Activated naive CD4-positive, alpha-beta T cell treated with anti-CD3 and anti-CD28 coated beads for 36 hours (primary cell): Measurements from ENCODE around the gene KIAA1143. TPM values are rescaled to one million over a fixed set of nuclear protein-coding genes. Genes with fewer than 3 reads are reported as not detected.

Experiments
- CTCF ChIA-PET: fragments of 350-600 bp; sonication (Branson Sonifier 250); formaldehyde crosslinking; loops from one replicate; lab custom pipeline; 2021; ENCODE audit warnings: antibody characterized with exemption; lab: Charles Lee
- DNase-seq: peaks from one replicate; pipeline ENCODE4 v3.0.0-alpha.2; 2020
- H3K27ac Mint-ChIP-seq: one replicate; pipeline ENCODE4 v1.8.0; 2021; ENCODE audit warnings: mild to moderate bottlenecking, mixed read lengths
- H3K27me3 Mint-ChIP-seq: one replicate; pipeline ENCODE4 v1.8.0; 2021; ENCODE audit warnings: low read depth, mixed read lengths
- H3K36me3 Mint-ChIP-seq: one replicate; pipeline ENCODE4 v1.8.0; 2021; ENCODE audit warnings: low read depth, mixed read lengths
- H3K4me1 Mint-ChIP-seq: one replicate; pipeline ENCODE4 v1.8.0; 2021; ENCODE audit warnings: low read depth, mixed read lengths
- H3K4me3 Mint-ChIP-seq: one replicate; pipeline ENCODE4 v1.8.0; 2021; ENCODE audit warnings: mild to moderate bottlenecking, moderate library complexity, mixed read lengths
- H3K9me3 Mint-ChIP-seq: one replicate; pipeline ENCODE4 v1.8.0; 2021; ENCODE audit warnings: mixed read lengths
- intact Hi-C: fragments of 100-400 bp; cut with micrococcal nuclease; formaldehyde crosslinking; loops from one replicate; pipeline ENCODE4 v1.15.1; 2023
- total RNA-seq, 2 experiments: library from RNA; stranded (reverse); gene quantifications; one replicate each; pipeline ENCODE4 v1.2.3, GENCODE V29; 2021

The KIAA1143 gene
- total RNA-seq, 2 experiments from 2014 or later: 29.1 to 35.9 TPM

DNA sequence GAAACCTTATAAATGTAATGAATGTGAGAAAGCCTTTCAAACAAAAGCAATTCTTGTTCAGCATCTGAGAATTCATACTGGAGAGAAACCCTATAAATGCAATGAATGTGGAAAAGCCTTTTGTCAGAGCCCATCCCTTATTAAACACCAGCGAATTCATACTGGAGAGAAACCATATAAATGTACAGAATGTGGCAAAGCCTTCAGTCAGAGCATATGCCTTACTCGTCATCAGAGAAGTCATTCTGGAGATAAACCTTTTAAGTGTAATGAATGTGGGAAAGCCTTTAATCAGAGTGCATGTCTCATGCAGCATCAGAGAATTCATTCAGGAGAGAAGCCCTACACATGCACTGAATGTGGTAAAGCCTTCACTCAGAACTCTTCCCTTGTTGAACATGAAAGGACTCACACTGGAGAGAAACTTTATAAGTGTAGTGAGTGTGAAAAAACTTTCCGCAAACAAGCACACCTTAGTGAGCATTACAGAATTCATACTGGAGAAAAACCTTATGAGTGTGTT lies 26.7 kb downstream of the KIAA1143 start:
- H3K9me3 Mint-ChIP-seq: peaks cover 60% of the 10 kb centered on the region
- no peak for DNase-seq
- no peak overlapping the region for H3K4me3 Mint-ChIP-seq
- H3K4me1 Mint-ChIP-seq: peaks cover 4% of the 10 kb centered on the region
- CTCF ChIA-PET: no interaction called here
- no peaks in the 10 kb centered on the region for H3K27me3 Mint-ChIP-seq
- H3K36me3 Mint-ChIP-seq: peaks cover 56% of the 10 kb centered on the region
- intact Hi-C loops: no loop called here
- H3K27ac Mint-ChIP-seq: no peak overlapping the region

DNA sequence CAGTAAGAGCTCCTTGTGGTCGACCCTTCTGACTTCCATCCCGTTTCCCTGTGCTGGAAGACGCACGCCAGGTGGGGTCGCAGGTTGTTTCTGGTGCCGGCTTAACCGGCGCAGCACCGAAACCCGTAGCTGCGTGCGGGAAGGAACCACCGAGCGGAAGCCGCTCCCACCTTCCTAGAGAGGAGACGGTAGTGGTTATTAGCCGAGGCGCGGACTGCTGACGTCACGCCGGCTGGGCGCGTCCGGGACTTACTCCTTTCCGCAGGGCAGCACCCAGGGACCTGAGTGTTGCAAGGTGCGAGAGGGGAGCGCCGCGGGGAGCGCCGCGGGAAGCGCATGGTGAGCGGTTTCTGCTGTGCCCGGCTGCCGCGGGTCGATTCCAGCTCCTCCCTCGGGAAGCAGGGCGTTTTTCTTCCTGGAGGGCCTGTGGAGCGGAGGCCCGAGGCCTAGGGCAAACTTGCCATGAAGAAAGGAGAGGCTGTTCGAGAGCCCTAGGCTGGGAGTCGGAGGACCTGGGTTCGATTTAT lies 32.0 kb downstream of the KIAA1143 start, which contains the start of gene ZNF501:
TSS of gene ZNF501 (plus strand) at position 252 of the 527 bp plus-strand sequence. CDS start 4,787 bp downstream, outside the sequence.
- Mint-ChIP-seq H3K4me3 (peak within 1 kb of the TSS; percentile 90), H3K9me3 (peaks cover 55% of the 10 kb centered on the region), H3K27ac (peak within 1 kb of the TSS; percentile 73), H3K27me3 (no peaks in the 10 kb centered on the region), H3K36me3 (peaks cover 55% of the 10 kb centered on the region), H3K4me1 (peaks cover 9% of the 10 kb centered on the region)
- intact Hi-C loops: loop anchor here (1.0 to 2.0 kb wide), 5 partner anchors 17 to 391 kb away; partner anchors contain the start of genes KIAA1143, KIF15, TCAIM and ZNF35
- CTCF ChIA-PET: interaction anchor here (0.8 to 1.7 kb wide), 2 partner anchors 10 to 18 kb away, joined by 3 to 7 read pairs; partner anchors contain the start of gene ZNF502
- DNase-seq: peak; percentile 94

GRCh38 chr3:44722103-44722401 lies 39.4 kb downstream of the KIAA1143 start:
- CTCF ChIA-PET: no interaction called here

DNA sequence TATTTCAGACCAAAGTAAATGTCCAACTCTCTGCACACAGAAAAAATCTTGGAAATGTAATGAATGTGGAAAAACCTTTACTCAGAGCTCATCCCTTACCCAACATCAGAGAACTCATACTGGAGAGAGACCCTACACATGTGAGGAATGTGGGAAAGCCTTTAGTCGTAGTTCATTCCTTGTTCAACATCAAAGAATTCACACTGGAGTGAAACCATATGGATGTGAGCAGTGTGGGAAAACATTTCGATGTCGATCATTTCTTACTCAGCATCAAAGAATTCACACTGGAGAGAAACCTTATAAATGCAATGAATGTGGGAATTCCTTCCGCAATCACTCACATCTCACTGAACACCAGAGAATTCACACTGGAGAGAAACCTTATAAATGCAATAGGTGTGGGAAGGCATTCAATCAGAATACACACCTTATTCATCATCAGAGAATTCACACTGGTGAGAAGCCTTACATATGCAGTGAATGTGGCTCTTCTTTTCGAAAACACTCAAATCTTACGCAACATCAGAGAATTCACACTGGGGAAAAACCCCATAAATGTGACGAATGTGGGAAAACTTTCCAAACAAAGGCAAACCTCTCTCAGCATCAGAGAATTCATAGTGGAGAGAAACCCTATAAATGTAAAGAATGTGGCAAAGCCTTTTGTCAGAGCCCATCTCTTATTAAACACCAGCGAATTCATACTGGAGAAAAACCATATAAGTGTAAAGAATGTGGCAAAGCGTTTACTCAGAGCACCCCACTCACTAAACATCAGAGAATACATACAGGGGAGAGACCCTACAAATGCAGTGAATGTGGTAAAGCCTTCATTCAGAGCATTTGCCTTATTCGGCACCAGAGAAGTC lies 40.0 kb downstream of the KIAA1143 start:
- intact Hi-C loops: no loop called here
- H3K36me3 Mint-ChIP-seq: peaks cover 64% of the 10 kb centered on the region
- no peak overlapping the region for H3K4me3 Mint-ChIP-seq
- CTCF ChIA-PET: no interaction called here
- DNase-seq: no peak
- H3K27me3 Mint-ChIP-seq: no peaks in the 10 kb centered on the region
- peaks cover 80% of the 10 kb centered on the region for H3K9me3 Mint-ChIP-seq
- H3K27ac Mint-ChIP-seq: no peak overlapping the region
- H3K4me1 Mint-ChIP-seq: no peaks in the 10 kb centered on the region

More at GRCh38 chr3:44722103-44722401, 39.4 kb downstream of the KIAA1143 start:
- Mint-ChIP-seq H3K27me3 (no peaks in the 10 kb centered on the region), H3K9me3 (peaks cover 76% of the 10 kb centered on the region), H3K4me1 (no peaks in the 10 kb centered on the region), H3K27ac (no peak overlapping the region), H3K36me3 (peaks cover 59% of the 10 kb centered on the region), H3K4me3 (no peak overlapping the region)
- no peak for DNase-seq
- intact Hi-C loops: no loop called here

DNA sequence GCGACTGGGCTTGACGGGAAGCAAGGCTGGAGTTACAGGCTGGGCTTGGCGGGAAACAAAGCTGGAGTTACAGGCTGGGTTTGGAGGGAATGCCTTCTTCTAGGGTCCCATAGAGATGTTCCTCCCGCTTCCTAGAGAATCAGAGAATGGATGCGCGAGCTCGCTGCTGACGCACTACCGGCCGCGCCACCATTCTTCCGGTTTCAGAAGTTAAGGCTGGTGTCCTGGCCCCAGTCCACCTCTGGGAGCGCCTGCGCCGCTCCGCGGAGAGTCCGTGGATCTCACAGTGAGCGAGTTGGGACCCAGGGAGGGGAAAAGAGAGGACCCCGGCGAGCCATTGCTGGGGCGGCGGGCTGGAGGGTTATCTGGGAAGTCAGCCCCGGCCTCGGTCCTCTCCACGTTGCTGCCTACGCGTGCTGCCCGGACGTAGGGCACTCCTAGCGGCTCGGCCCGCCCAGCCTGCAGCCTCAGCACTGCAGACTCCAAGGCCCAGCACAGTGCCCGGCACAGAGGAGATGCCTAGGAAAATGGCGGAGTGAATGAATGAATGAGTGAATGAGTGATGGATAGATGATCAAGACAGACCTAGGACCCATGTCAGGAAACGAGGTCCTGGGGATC lies 48.9 kb downstream of the KIAA1143 start, which contains the start of gene ZNF502:
TSS of gene ZNF502 (plus strand) at position 206 of the 621 bp plus-strand sequence. CDS start 7,602 bp downstream, outside the sequence.
- Mint-ChIP-seq H3K4me3 (peak within 1 kb of the TSS; percentile 81), H3K36me3 (peaks cover 48% of the 10 kb centered on the region), H3K27me3 (peaks cover 13% of the 10 kb centered on the region), H3K4me1 (peaks cover 15% of the 10 kb centered on the region), H3K9me3 (peaks cover 42% of the 10 kb centered on the region), H3K27ac (peak within 1 kb of the TSS; percentile 60)
- CTCF ChIA-PET: interaction anchor here (1.2 to 1.4 kb wide), 2 partner anchors 17 to 52 kb away, joined by 3 read pairs; partner anchors contain the start of gene ZNF501
- DNase-seq: peak; percentile 72
- intact Hi-C loops: loop anchor here (1.0 to 5.0 kb wide), 2 partner anchors 17 to 85 kb away; partner anchors contain the start of genes ZNF197 and ZNF501

Other genes starting within 250 kb of the KIAA1143 start
- 1 to 10 TPM; 1.5 to 1.7 TPM for gene ZKSCAN7, start 206.4 kb downstream of the KIAA1143 start, total RNA-seq
- gene ZNF660, start 176.7 kb downstream of the KIAA1143 start, total RNA-seq: under 1 TPM; 0.22 to 0.48 TPM
- 1 to 10 TPM; 7.7 to 8.4 TPM for gene ZNF197, start 136.6 kb downstream of the KIAA1143 start, total RNA-seq
- 1 to 10 TPM; 1.1 to 1.9 TPM for gene ZNF35, start 112.9 kb downstream of the KIAA1143 start, total RNA-seq
- 1 to 10 TPM in 1 of 2 experiments, under 1 TPM in 1; 0.62 to 1.0 TPM for gene ZNF502, start 49.0 kb downstream of the KIAA1143 start, total RNA-seq
- 1 to 10 TPM; 1.6 to 2.7 TPM for gene ZNF501, start 32.0 kb downstream of the KIAA1143 start, total RNA-seq
- 10 to 100 TPM; 42.1 to 45.8 TPM for gene KIF15, start 175 bp upstream of the KIAA1143 start, total RNA-seq
- 10 to 100 TPM; 13.9 to 15.8 TPM for gene TMEM42, start 100.3 kb upstream of the KIAA1143 start, total RNA-seq
- not detected for gene TGM4, start 113.0 kb upstream of the KIAA1143 start, total RNA-seq
- 10 to 100 TPM; 29.5 to 31.0 TPM for gene ZDHHC3, start 214.6 kb upstream of the KIAA1143 start, total RNA-seq
- gene EXOSC7, start 214.6 kb upstream of the KIAA1143 start, total RNA-seq: 10 to 100 TPM; 61.4 to 64.7 TPM